ENCODE results near the gene OR6C70. TPM values are rescaled to one million over a fixed set of nuclear protein-coding genes. Genes with fewer than 3 reads are reported as not detected.
A peak's percentile ranks its signal among the peaks of the same experiment; 100 is the strongest.

The OR6C70 gene
- total RNA-seq, 1 experiment from 2014 or later, result not detected

- CTCF ChIA-PET, result no interaction called here
- Mint-ChIP-seq H3K4me3 (ENCODE audit: unreplicated experiment) (no peak overlapping the region), H3K4me1 (ENCODE audit: low read depth, unreplicated experiment) (peaks cover 8% of the 10 kb centered on the region)
Measured at GRCh38 chr12:55448825-55449224, 21.1 kb downstream of the OR6C70 start.

GRCh38 chr12:55446326-55446725 is 23.6 kb downstream of the OR6C70 start:
- H3K9me3 ChIP-seq, result no peaks in the 10 kb centered on the region
- intact Hi-C loops (cut with micrococcal nuclease; ENCODE audit: unreplicated experiment), result loop anchor here (1.0 kb wide), 2 partner anchors 173 to 257 kb away; no protein-coding TSS in a partner anchor
- no peaks in the 10 kb centered on the region for H3K4me1 ChIP-seq
- no peaks in the 10 kb centered on the region for H3K9me3 Mint-ChIP-seq (ENCODE audit: unreplicated experiment)
- no peaks in the 10 kb centered on the region for H3K36me3 Mint-ChIP-seq (ENCODE audit: insufficient read depth, unreplicated experiment)
- DNase-seq, result peak in 1 of 2 experiments; percentile 32
- H3K27me3 ChIP-seq (replicated peaks; ENCODE audit: control insufficient read depth, insufficient read depth, low read length), result no peaks in the 10 kb centered on the region
- TF ChIP-seq, protein P1, sequence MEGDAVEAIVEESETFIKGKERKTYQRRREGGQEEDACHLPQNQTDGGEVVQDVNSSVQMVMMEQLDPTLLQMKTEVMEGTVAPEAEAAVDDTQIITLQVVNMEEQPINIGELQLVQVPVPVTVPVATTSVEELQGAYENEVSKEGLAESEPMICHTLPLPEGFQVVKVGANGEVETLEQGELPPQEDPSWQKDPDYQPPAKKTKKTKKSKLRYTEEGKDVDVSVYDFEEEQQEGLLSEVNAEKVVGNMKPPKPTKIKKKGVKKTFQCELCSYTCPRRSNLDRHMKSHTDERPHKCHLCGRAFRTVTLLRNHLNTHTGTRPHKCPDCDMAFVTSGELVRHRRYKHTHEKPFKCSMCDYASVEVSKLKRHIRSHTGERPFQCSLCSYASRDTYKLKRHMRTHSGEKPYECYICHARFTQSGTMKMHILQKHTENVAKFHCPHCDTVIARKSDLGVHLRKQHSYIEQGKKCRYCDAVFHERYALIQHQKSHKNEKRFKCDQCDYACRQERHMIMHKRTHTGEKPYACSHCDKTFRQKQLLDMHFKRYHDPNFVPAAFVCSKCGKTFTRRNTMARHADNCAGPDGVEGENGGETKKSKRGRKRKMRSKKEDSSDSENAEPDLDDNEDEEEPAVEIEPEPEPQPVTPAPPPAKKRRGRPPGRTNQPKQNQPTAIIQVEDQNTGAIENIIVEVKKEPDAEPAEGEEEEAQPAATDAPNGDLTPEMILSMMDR (IDR thresholded peaks at IDR 0.05; ENCODE audit: insufficient read depth in 1 of 2, low read depth in 1 of 2, low read length in 1 of 2, severe bottlenecking in 1 of 2, unreplicated experiment in 1 of 2), result peak; percentile 25 to 51
- no peaks in the 10 kb centered on the region for H3K27me3 Mint-ChIP-seq (ENCODE audit: insufficient read depth, unreplicated experiment)
- no peak overlapping the region for H3K4me3 ChIP-seq (ENCODE audit: low read depth, low read length)
- H3K4me3 Mint-ChIP-seq (ENCODE audit: unreplicated experiment), result no peak overlapping the region
- POLR2A ChIA-PET, result no interaction called here
- no peak overlapping the region for H3K27ac Mint-ChIP-seq (ENCODE audit: unreplicated experiment)
- BruUV-seq (replicated peaks), result no TSS peak
- H3K36me3 ChIP-seq (ENCODE audit: control insufficient read depth, insufficient read depth, low read length), result no peaks in the 10 kb centered on the region
- CTCF ChIA-PET, result interaction anchor here (0.9 to 1.6 kb wide), 4 partner anchors 9 to 235 kb away, joined by 3 to 10 read pairs (median 6); a partner anchor contains a TSS
- H3K4me1 Mint-ChIP-seq (ENCODE audit: low read depth, unreplicated experiment), result peaks cover 8% of the 10 kb centered on the region

More at GRCh38 chr12:55448825-55449224, 21.1 kb downstream of the OR6C70 start:
- H3K4me1 ChIP-seq, result no peaks in the 10 kb centered on the region
- Mint-ChIP-seq H3K9me3 (ENCODE audit: unreplicated experiment) (no peaks in the 10 kb centered on the region), H3K27ac (ENCODE audit: unreplicated experiment) (no peak overlapping the region), H3K27me3 (ENCODE audit: insufficient read depth, unreplicated experiment) (no peaks in the 10 kb centered on the region), H3K36me3 (ENCODE audit: insufficient read depth, unreplicated experiment) (no peaks in the 10 kb centered on the region)
- POLR2A ChIA-PET, result no interaction called here
- intact Hi-C loops (cut with micrococcal nuclease; ENCODE audit: unreplicated experiment), result no loop called here
- H3K27me3 ChIP-seq (replicated peaks; ENCODE audit: control insufficient read depth, insufficient read depth, low read length), result no peaks in the 10 kb centered on the region
- BruUV-seq (replicated peaks), result no TSS peak
- DNase-seq, result no peak
- H3K4me3 ChIP-seq (ENCODE audit: low read depth, low read length), result no peak overlapping the region
- TF ChIP-seq, protein P1 (IDR thresholded peaks at IDR 0.05; ENCODE audit: insufficient read depth in 1 of 2, low read depth in 1 of 2, low read length in 1 of 2, severe bottlenecking in 1 of 2, unreplicated experiment in 1 of 2), result no peak
- no peaks in the 10 kb centered on the region for H3K9me3 ChIP-seq
- H3K36me3 ChIP-seq (ENCODE audit: control insufficient read depth, insufficient read depth, low read length), result no peaks in the 10 kb centered on the region

DNA sequence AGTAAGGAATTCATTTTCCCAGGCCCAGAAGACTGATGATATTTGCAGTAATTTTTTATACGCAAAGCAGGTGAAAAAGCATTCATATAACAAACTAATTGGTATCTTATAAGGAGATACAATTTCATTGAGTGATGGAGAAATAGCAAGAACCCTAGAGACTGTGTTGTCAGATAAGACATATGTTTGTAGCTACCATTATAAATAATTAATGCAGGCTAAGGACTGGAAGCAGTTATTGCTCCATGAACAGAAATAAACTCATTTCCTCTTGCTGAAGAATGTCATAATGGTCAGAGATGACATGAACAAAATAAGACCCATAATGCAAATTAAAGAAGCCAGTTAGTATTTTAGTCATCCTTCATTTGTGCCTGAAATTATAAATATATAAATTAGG is 24.6 kb downstream of the OR6C70 start:
- Mint-ChIP-seq H3K4me1 (ENCODE audit: low read depth, unreplicated experiment) (peaks cover 8% of the 10 kb centered on the region), H3K9me3 (ENCODE audit: unreplicated experiment) (peaks cover 6% of the 10 kb centered on the region), H3K4me3 (ENCODE audit: unreplicated experiment) (no peak overlapping the region), H3K36me3 (ENCODE audit: insufficient read depth, unreplicated experiment) (no peaks in the 10 kb centered on the region), H3K27ac (ENCODE audit: unreplicated experiment) (no peak overlapping the region), H3K27me3 (ENCODE audit: insufficient read depth, unreplicated experiment) (no peaks in the 10 kb centered on the region)
- Histone ChIP-seq H3K27me3 (replicated peaks; ENCODE audit: control insufficient read depth, insufficient read depth, low read length) (no peaks in the 10 kb centered on the region), H3K36me3 (ENCODE audit: control insufficient read depth, insufficient read depth, low read length) (no peaks in the 10 kb centered on the region), H3K9me3 (no peaks in the 10 kb centered on the region), H3K4me3 (ENCODE audit: low read depth, low read length) (no peak overlapping the region), H3K4me1 (no peaks in the 10 kb centered on the region)
- TF ChIP-seq, protein P1 (IDR thresholded peaks at IDR 0.05; ENCODE audit: insufficient read depth in 1 of 2, low read depth in 1 of 2, low read length in 1 of 2, severe bottlenecking in 1 of 2, unreplicated experiment in 1 of 2), result no peak
- intact Hi-C loops (cut with micrococcal nuclease; ENCODE audit: unreplicated experiment), result no loop called here
- BruUV-seq (replicated peaks), result no TSS peak
- no peak for DNase-seq
- ChIA-PET CTCF (interaction anchor here (1.6 kb wide), 1 partner anchor 236 kb away, joined by 5 read pairs; a partner anchor contains a TSS), POLR2A (no interaction called here)
